Neural cell (in vitro differentiated cells): Measurements from ENCODE around the gene SLC16A10. TPM values are rescaled to one million over a fixed set of nuclear protein-coding genes. Genes with fewer than 3 reads are reported as not detected.

Source experiments
- H2AFZ ChIP-seq: fragments of 200-600, 300-800 bp; sonication (generic), shearing (Covaris generic); 2 replicates; pipeline ENCODE4 v1.6.0; 2014; ENCODE audit warnings: low read depth, mild to moderate bottlenecking, antibody characterized with exemption, low read length, moderate library complexity
- H3F3A ChIP-seq: fragments of 200-600 bp; shearing (Covaris generic); 2 replicates; pipeline ENCODE4 v1.6.1; 2016; ENCODE audit warnings: mild to moderate bottlenecking, moderate library complexity, mixed read lengths, antibody characterized with exemption, low read length; ENCODE audit not compliant: insufficient read depth, poor library complexity, severe bottlenecking
- H3K27ac ChIP-seq: fragments of 200-600, 300-800 bp; sonication (generic), shearing (Covaris generic); 2 replicates; pipeline ENCODE4 v1.5.1; 2014; ENCODE audit warnings: mild to moderate bottlenecking, low read length, moderate library complexity
- H3K27me3 ChIP-seq: fragments of 300-800, 200-600 bp; sonication (generic), shearing (Covaris generic); 2 replicates; pipeline ENCODE4 v1.6.0; 2014; ENCODE audit warnings: mild to moderate bottlenecking, low read depth, low read length, moderate library complexity; ENCODE audit not compliant: insufficient read depth
- H3K36me3 ChIP-seq: fragments of 300-800, 200-600 bp; sonication (generic), shearing (Covaris generic); 2 replicates; pipeline ENCODE4 v1.5.1; 2014; ENCODE audit warnings: mild to moderate bottlenecking, antibody characterized with exemption, low read length, moderate library complexity; ENCODE audit not compliant: insufficient read depth
- H3K4me2 ChIP-seq: fragments of 300-800, 200-600 bp; sonication (generic), shearing (Covaris generic); 2 replicates; pipeline ENCODE4 v1.6.0; 2014; ENCODE audit warnings: mild to moderate bottlenecking, low read length
- H3K4me3 ChIP-seq: fragments of 300-800, 200-600 bp; sonication (generic), shearing (Covaris generic); 2 replicates; pipeline ENCODE4 v1.5.1; 2014; ENCODE audit warnings: mild to moderate bottlenecking, low read length, moderate library complexity
- H3K79me2 ChIP-seq: fragments of 200-600 bp; shearing (Covaris generic); replicated peaks from 2 replicates; pipeline ENCODE4 v1.6.0; 2014; ENCODE audit warnings: mild to moderate bottlenecking, low read length, moderate library complexity; ENCODE audit not compliant: insufficient read depth
- H3K9ac ChIP-seq: fragments of 300-800, 200-600 bp; sonication (generic), shearing (Covaris generic); 2 replicates; pipeline ENCODE4 v1.6.1; 2016; ENCODE audit warnings: mild to moderate bottlenecking, low read length, mixed read lengths
- H3K9me2 ChIP-seq: fragments of 200-600 bp; shearing (Covaris generic); 2 replicates; pipeline ENCODE4 v1.6.1; 2016; ENCODE audit warnings: mild to moderate bottlenecking, low read length, mixed read lengths; ENCODE audit not compliant: insufficient read depth
- H3K9me3 ChIP-seq: fragments of 200-600, 300-800 bp; sonication (generic), shearing (Covaris generic); 2 replicates; pipeline ENCODE4 v1.6.1; 2016; ENCODE audit warnings: mild to moderate bottlenecking, mixed run types, low read length, moderate library complexity, mixed read lengths
- H4K20me1 ChIP-seq: fragments of 200-600 bp; shearing (Covaris generic); 2 replicates; pipeline ENCODE4 v1.6.1; 2016; ENCODE audit warnings: mild to moderate bottlenecking, mixed run types; ENCODE audit not compliant: insufficient read depth
- CTCF ChIP-seq: fragments of 450-650 bp; IDR thresholded peaks from 2 replicates; pipeline ENCODE4 v1.5.1; 2014; ENCODE audit warnings: antibody characterized with exemption, mild to moderate bottlenecking, moderate library complexity; ENCODE audit not compliant: poor library complexity, severe bottlenecking
- EP300 ChIP-seq: fragments of 450-650 bp; conservative IDR thresholded peaks from 2 replicates; pipeline ENCODE4 v1.6.1; 2014; ENCODE audit warnings: antibody characterized with exemption, mild to moderate bottlenecking, moderate library complexity; ENCODE audit not compliant: poor library complexity, severe bottlenecking
- EZH2 ChIP-seq: fragments of 200-600, 300-800 bp; shearing (Covaris generic), sonication (generic); IDR thresholded peaks from 2 replicates; pipeline ENCODE4 v1.6.1; 2014; ENCODE audit warnings: antibody characterized with exemption, low read length, borderline replicate concordance, mild to moderate bottlenecking; ENCODE audit not compliant: insufficient read depth, poor library complexity, severe bottlenecking
- MXI1 ChIP-seq: fragments of 450-650 bp; conservative IDR thresholded peaks from 2 replicates; pipeline ENCODE4 v1.6.1; 2014; ENCODE audit warnings: antibody characterized with exemption, mild to moderate bottlenecking; ENCODE audit not compliant: poor library complexity, severe bottlenecking
- POLR2AphosphoS5 ChIP-seq: IDR thresholded peaks from 2 replicates; pipeline ENCODE4 v1.6.1; 2012
- RAD21 ChIP-seq: fragments of 450-650 bp; conservative IDR thresholded peaks from 2 replicates; pipeline ENCODE4 v1.6.1; 2014; ENCODE audit warnings: antibody characterized with exemption, mild to moderate bottlenecking, moderate library complexity
- SMC3 ChIP-seq: fragments of 450-650 bp; conservative IDR thresholded peaks from 2 replicates; pipeline ENCODE4 v1.6.1; 2014; ENCODE audit warnings: antibody characterized with exemption, mild to moderate bottlenecking, moderate library complexity; ENCODE audit not compliant: poor library complexity
- TAF1 ChIP-seq: IDR thresholded peaks from 2 replicates; pipeline ENCODE4 v1.6.1; 2012; ENCODE audit warnings: low read depth
- polyA plus RNA-seq: library from polyadenylated mRNA; depleted of rRNA; stranded (reverse); fragments of >200 nt; gene quantifications from 2 replicates; pipeline ENCODE4 v1.2.3, GENCODE V29; 2014
- TF ChIP-seq, protein P1 (sequence below): IDR thresholded peaks from 2 replicates; pipeline ENCODE4 v1.6.1; 2012; ENCODE audit warnings: borderline replicate concordance

SLC16A10 gene
- polyA plus RNA-seq, 1 donor from 2014 or later, result 1.5 TPM

DNA sequence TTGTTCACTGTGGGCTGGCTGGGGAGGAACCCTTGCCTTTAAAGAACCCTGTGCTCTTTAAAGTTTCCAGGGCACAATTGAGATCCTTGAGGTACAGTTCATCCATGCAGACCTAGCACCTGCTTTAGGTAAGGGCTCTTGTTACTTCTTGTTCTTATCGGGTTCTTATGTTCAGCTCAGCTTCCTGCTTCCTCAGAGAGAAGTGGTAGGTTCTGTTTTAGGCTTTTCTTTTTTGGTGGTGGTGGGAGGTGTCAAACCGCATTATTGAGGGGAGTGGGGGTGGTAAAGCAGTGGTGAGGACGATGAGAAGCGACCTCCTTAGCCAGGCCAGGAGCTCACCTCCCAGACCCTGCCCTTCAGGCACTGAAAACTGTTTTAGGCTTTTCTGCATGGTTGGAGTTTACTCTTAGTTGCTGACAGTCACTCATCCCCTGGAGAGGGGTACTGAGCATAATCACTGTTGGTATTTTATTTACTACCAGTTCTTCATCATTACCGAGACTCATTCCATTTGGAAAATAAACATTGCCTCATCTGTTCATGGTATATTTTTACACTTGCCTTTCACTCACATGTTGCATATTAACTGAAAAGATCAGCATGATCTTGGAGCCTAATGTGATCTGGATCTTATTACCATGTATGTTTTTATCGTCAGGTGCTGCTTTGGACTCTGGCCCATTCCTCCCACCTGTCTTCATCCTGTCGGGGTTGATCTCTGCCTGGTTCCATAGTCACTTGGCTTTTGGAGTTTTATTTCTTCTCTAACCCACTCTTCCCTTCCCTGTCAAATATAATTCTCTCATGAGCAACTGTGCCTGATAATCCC, 35.4 kb downstream of the SLC16A10 start:
- no peaks in the 10 kb centered on the region for H3K9me2 ChIP-seq
- no peak overlapping the region for H3K27ac ChIP-seq
- TF ChIP-seq EP300 (no peak), RAD21 (no peak), POLR2AphosphoS5 (no peak), MXI1 (no peak), SMC3 (no peak), TAF1 (no peak), EZH2 (no peak), CTCF (no peak)
- TF ChIP-seq, protein P1, sequence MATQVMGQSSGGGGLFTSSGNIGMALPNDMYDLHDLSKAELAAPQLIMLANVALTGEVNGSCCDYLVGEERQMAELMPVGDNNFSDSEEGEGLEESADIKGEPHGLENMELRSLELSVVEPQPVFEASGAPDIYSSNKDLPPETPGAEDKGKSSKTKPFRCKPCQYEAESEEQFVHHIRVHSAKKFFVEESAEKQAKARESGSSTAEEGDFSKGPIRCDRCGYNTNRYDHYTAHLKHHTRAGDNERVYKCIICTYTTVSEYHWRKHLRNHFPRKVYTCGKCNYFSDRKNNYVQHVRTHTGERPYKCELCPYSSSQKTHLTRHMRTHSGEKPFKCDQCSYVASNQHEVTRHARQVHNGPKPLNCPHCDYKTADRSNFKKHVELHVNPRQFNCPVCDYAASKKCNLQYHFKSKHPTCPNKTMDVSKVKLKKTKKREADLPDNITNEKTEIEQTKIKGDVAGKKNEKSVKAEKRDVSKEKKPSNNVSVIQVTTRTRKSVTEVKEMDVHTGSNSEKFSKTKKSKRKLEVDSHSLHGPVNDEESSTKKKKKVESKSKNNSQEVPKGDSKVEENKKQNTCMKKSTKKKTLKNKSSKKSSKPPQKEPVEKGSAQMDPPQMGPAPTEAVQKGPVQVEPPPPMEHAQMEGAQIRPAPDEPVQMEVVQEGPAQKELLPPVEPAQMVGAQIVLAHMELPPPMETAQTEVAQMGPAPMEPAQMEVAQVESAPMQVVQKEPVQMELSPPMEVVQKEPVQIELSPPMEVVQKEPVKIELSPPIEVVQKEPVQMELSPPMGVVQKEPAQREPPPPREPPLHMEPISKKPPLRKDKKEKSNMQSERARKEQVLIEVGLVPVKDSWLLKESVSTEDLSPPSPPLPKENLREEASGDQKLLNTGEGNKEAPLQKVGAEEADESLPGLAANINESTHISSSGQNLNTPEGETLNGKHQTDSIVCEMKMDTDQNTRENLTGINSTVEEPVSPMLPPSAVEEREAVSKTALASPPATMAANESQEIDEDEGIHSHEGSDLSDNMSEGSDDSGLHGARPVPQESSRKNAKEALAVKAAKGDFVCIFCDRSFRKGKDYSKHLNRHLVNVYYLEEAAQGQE, result no peak
- H4K20me1 ChIP-seq, result no peaks in the 10 kb centered on the region
- no peak overlapping the region for H3K4me3 ChIP-seq
- no peak overlapping the region for H3K9ac ChIP-seq
- no peaks in the 10 kb centered on the region for H3K36me3 ChIP-seq
- H3K9me3 ChIP-seq, result no peaks in the 10 kb centered on the region
- no peaks in the 10 kb centered on the region for H3K27me3 ChIP-seq
- H3K4me2 ChIP-seq, result no peak overlapping the region
- H3K79me2 ChIP-seq, result no peaks in the 10 kb centered on the region
- H2AFZ ChIP-seq, result no peak overlapping the region
- no peaks in the 10 kb centered on the region for H3F3A ChIP-seq

DNA sequence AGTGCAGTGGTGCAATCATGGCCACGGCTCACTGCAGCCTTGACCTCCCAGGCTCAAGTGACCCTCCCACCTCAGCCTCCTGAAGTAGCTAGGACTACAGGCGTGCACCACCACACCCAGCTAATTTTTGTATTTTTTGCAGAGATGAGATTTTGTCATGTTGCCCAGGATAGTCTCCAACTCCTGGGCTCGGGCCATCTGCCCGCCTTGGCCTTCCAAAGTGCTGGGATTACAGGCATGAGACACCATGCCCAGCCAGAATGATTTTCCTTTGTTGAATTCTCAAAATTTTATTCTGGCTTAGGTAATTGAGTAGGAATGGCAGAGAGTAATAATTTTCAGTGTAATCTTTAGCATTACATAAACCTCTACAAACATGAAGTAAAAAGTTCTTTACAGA, 37.1 kb downstream of the SLC16A10 start:
- no peaks in the 10 kb centered on the region for H3K9me3 ChIP-seq
- H3K36me3 ChIP-seq, result no peaks in the 10 kb centered on the region
- H3K9me2 ChIP-seq, result no peaks in the 10 kb centered on the region
- TF ChIP-seq EZH2, result no peak
- no peak for TF ChIP-seq POLR2AphosphoS5
- no peak for TF ChIP-seq RAD21
- no peak for TF ChIP-seq MXI1
- no peak for TF ChIP-seq SMC3
- TF ChIP-seq, protein P1, result no peak
- H3F3A ChIP-seq, result no peaks in the 10 kb centered on the region
- no peak overlapping the region for H2AFZ ChIP-seq
- H3K9ac ChIP-seq, result no peak overlapping the region
- H3K27me3 ChIP-seq, result no peaks in the 10 kb centered on the region
- no peak overlapping the region for H3K4me3 ChIP-seq
- no peaks in the 10 kb centered on the region for H4K20me1 ChIP-seq
- no peak overlapping the region for H3K27ac ChIP-seq
- no peak overlapping the region for H3K4me2 ChIP-seq
- H3K79me2 ChIP-seq, result no peaks in the 10 kb centered on the region
